ENCODE measurements around the gene SRRM3.
"Not testable (repeated sequence)": the region's sequence is repeated elsewhere in the genome, so short reads cannot be mapped to it uniquely, and the experiment has no call there.

The SRRM3 gene, protein sequence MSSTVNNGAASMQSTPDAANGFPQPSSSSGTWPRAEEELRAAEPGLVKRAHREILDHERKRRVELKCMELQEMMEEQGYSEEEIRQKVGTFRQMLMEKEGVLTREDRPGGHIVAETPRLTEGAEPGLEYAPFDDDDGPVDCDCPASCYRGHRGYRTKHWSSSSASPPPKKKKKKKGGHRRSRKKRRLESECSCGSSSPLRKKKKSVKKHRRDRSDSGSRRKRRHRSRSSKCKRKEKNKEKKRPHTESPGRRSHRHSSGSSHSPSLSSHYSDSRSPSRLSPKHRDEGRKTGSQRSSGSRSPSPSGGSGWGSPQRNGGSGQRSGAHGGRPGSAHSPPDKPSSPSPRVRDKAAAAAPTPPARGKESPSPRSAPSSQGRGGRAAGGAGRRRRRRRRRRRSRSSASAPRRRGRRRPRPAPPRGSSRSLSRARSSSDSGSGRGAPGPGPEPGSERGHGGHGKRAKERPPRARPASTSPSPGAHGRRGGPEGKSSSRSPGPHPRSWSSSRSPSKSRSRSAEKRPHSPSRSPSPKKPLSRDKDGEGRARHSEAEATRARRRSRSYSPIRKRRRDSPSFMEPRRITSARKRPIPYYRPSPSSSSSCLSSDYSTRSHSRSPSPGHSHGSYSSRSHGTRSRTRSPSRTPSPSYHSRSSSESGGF

DNA sequence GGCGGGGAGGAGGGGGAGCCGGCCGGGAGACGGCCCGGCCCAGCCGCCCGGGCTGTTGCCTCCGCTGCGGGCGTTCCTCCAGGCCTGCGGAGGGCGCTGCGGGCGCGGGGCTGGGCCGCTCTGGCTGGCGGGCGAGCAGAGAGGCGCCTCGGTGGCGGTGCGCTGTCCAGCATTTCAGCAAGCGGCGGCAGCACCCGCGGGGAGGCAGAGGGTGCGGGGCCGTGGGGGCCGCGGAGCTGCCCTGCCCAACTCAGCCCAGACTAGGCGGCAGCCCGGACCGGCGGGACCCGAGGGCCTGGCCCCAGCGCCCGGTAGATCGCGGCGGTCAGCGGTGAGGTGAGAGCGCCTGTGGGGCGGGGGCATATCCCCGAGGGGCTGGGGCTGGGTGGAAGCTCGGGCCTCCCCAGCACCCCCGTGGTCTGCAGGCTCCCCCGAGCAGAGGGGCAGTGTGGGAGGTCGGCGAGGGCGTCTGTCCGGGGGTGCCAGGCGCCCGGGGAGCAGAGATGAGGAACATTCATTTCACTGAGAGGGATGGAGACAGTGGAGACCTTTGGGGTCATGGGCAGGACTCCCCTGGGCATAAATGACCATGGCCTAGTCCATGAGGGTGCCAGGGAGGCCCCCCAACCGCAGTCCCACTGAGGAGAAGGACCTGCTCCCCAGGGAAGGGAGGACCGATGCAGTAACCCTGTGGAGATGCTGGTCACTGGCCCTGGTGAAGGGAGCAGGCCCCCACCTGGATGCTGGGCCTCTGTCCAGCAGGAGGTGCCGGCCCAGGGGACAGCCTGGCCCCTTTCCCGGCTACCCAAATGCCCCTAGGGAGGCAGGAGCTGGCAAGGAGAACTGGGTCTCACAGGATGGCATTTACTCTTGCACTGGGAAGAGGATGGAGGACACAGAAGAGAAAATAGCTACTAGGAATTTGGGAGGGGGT lies at the start of gene SRRM3:
Gene SRRM3 (plus strand): TSS at position 165 of the 934 bp plus-strand sequence. CDS start 33,171 bp downstream, outside the sequence.
- peak; percentile 46 for DNase-seq

DNA sequence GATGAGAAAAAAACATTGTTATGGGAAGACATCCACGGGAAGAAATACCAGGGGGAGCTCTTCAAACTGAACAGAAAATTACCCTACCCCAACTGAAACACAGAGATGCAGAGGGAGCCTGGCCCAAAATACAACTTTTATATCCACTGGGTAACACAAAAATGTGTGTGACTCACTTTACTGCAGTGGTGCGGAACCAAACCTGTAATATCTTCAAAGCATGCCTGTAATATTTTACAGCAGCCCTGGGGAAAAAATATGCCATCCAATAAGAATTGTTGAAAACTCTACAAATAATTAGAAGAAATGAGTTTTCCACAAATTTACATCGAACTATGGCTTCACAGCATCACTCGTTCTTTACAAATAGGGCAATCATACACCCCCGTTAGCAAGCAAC lies 49.8 kb upstream of the SRRM3 start:
- no peak for DNase-seq

DNA sequence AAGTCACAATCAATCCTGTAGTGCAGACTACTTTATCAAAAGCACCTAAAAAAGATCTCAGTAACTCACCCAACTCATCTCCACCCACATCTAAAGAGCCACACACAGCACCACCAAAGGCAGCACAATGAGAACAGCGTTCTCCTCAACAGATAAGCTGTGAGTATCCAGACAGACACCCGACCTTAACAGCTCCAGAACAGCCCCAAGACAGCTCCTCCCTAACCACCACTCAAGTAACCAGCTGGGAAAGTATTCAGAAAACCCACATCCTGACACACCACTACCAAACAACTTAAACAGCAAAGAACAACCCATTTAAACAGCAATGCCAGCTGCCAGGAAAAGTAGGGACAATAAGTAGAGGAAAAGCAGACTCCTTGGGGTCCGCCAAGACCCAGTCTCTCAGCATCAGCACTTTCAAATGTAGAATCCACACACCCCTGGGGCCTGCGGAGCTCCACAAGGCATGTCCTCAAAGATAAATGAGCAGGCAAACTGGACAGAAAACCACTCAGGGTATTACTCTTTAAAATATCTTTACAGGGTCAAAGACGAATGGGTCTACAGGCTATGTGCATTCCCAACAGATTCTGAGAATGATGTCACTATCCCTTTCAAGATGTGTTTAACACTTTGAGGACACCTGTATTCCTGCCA lies 48.0 kb upstream of the SRRM3 start:
- DNase-seq = not testable (repeated sequence)

DNA sequence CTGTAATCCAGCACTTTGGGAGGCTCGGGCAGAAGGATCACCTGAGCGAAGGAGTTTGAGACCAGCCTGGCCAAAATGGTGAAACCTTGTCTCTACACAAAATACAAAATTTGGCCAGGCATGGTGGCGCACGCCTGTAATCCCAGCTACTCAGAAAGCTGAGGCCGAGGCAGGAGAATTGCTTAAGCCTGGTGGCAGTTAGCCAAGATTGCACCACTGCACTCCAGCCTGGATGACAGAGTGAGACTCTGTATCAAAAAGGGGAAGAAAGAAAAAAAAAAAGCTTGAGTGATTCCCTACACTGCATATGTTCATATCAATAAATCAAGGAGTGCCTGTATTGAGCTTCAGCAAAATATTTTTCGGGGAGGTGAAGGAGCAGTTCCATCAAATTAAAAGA lies 45.8 kb upstream of the SRRM3 start:
- no peak for DNase-seq

DNA sequence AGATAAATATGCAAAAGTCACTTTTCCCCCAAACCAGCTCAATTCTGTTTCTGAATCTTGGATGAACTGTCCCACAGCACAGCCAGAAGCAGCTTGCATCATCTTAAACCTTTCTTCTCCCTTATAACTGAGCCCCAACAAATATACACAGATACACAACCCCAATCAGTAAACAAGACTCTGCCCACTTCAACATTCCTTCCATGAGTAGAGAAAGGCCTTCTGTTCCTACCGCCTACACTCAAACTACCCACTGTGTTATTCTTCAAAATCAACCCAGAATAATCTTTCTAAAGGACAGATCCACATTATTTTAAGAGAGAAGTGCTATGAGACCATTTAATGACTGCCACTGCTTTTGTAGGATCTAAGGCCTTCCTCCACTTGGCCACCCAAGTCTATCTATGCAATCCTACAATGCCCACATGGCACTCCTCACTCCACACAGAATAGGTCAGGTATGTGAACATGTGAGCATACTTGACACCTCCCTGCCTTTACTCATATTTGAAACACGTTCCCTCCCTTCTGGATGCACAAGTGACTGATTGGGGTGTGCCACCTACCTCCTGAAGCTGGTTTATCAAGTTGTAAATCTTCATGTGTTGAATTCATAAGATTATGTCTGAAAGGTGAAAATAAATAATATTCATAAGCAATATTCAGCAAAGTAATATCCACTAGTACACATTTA lies 44.6 kb upstream of the SRRM3 start:
- not testable (repeated sequence) for DNase-seq

DNA sequence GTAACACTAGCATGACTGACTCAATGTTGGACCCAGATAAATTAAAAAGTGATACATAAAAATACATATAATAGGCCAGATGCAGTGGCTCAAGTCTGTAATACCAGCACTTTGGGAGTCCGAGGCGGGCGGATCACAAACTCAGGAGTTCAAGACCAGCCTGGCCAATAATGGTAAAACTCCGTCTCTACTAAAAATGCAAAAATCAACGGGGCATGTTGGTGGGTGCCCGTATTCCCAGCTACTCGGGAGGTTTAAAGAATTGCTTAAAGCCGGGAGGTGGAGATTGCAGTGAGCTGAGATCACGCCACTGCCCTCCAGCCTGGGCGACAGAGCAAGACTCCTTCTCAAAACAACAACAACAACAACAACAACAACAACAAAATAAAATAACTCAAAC lies 43.3 kb upstream of the SRRM3 start:
- not testable (repeated sequence) for DNase-seq

DNA sequence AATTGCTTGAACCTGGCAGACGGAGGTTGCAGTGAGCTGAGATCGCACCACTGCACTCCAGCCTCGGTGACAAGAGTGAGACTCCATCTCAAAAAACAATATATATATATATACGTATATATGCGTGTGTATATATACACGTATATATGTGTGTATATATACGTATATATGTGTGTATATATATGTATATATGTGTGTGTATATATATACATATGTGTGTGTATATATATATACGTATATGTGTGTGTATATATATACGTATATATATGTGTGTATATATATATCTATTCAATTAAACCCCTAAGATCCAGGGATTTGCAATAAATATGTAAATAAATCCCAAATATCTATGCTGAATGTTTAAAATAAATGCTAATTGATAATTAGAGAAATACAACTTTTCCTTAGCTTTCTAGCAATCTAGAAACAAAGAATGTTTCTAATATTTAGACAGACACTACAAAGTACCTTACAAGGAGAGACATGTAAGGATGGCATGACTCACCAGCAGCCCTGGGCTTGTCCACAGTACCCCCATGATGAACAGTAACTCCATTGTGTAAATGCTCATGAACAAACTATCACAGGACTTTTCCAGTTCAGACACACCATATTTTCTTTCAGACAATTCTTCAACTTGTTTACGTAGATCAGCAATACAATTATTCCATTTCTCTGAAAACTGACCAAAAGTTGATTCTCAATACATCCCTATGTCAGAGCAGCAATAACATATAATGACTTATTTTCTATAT lies 39.1 kb upstream of the SRRM3 start:
- DNase-seq = not testable (repeated sequence)

DNA sequence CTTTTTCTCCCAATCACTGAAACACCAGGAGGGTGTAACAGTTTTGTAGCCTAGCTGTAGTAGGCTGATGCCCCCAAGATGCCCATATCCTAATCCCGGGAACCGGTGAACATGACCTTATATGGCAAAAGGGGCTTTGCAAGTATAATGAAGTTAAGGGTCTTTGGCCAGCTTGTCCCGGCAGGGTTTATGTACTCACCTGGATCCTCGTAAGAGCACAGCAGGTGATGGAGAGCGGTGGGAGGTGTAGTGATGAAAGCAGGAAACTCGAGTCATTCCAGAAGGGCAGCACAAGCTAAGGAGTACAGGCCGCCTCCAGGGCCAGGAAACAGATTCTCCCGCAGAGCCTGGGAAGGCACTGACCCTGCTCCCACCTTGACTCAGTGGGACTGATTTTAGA lies 37.9 kb upstream of the SRRM3 start:
- not testable (repeated sequence) for DNase-seq

DNA sequence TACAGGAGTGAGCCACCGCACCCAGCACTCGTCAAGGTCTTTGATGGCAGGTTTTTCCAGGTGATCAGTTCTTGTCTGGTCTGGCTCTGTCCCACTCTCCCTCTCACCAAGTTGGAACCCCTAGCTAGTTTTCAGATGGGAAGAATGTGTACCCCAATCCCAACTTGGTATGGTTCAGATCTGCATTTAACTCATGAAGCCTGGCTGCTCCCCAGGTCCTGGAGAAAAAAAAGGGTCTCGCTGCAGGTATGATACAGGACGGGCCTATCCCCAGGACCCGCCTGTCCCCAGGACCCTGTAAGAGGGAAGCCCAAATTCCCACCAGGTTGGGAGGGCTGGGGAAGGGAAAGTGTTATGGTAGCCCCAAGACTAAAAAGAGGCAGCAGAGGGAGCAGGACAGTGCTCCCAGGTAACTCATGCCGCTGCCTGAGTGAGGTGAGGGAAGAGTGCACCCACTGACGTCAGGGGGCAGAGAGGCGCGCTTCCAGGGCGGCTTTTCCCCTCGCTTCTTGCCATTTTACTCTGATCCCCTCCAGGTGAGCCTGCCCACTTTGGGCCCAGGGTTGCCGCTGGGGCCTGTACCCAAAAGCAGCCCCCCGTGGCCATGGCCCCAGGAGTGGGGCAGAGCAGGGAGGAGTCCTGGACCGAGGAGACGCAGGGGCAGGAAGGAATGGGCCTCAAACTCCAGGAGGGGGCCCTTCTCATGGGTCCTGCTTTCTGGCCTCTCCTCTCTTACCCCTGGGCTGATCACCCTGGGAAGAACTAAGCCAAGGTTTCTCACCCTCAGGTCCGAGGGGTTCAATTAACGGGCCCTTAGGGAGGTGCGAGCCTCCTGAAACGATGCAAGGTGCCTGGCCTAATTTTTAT lies 36.4 kb upstream of the SRRM3 start:
- no peak for DNase-seq

DNA sequence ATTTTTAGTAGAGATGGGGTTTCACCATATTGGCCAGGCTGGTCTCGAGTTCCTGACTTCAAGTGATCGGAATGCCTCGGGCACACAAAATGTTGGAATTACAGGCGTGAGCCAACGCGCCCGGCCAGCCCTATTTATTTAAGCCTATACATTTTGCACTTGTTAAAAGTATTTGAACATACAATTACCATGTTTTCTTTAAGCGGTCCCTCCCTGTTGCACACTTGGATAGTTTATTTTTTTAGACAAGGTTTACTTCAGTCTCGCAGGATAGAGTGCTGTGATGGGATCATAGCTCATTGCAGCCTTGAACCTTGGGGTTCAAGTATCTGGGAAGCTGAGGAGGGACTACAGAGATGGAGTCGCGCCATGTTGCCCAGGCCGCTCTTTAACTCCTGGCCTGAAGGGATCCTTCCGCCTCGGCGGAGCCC lies 35.7 kb upstream of the SRRM3 start:
- no peak for DNase-seq

DNA sequence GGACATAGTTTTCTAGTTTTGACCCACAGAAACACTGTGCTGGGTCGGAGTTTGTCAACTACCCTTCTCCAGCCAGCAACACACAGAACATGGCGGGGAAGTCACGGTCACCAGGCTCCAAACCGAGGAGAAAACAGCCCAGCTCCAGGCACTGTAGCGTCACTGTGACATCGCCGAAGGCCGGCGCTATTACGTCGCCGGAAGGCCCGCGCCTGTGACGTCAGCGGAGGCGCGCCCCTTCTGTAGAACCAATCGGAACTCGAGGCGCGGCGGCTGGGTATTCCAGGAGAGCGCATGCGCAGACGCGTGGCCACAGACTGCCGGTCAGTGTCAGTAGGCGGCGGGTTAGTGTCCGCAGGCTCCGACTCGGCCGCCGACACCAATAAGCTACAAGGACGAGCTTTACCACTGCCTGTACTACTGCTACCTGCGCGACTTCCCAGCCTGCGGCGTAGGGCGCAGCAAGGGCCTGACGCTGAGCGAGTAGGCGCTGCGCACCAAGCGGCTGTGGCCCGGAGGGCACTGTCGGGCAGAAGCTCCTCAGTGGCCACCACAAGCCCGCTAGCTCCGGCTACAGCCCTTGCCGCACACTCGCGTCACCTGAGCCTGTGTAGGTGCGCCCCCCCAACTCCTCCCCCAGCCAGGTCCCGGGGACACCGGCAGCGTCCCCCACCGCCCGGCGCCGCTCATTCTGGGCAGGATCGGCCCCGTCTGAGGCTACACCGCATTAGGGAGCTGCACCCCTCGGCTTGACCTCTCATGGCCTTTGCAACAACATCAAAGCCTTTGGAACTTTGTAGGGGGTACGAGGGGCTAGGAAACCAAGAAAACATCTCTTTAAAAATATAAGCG lies 35.1 kb upstream of the SRRM3 start:
- DNase-seq = no peak

DNA sequence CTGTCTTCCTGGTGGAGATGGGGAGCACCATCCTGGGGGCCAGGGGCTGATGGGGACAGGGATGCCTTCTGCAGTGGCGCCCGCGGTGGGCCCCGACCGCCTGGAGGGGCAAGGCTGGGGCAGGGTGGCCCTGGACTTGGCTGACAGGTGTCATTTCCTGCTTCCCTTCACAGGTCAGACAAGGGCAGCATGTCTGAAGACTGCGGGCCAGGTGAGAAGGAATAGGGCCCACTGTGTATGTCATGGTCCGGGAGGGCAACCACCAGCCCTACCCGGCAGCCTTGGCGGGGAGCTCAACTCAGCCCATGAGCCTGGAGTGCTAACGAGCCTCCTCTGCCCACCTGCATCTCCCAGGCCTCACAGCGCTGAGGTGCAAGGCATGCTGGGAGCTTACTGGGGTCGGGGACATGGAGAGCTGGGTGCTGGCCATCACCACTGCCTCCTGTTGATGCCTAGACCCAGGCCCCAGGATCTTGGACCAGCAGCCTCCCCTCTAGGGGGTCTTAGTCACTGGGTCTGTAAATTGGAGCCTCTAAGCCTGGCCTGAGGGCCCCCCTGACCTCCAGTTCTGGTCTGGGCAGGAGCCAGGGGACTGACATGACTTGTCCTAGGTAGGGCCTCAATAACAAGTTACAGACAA lies 28.0 kb upstream of the SRRM3 start:
- no peak for DNase-seq

DNA sequence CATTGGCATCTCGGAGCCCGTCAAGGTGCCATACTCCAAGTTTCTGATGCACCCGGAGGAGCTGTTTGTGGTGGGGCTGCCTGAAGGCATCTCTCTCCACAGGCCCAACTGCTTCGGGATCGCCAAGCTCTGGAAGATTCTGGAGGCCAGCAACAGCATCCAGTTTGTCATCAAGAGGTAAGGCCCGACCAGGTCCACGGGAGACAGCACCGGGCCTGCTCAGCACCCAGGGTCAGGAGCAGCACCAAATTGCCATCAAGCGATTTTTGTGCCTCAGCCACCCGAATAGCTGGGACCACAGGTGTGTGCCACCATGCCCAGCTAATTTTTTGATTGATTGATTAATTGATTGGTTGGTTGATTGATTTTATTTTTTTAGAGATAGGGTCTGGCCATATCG lies 24.7 kb upstream of the SRRM3 start:
- DNase-seq = not testable (repeated sequence)

DNA sequence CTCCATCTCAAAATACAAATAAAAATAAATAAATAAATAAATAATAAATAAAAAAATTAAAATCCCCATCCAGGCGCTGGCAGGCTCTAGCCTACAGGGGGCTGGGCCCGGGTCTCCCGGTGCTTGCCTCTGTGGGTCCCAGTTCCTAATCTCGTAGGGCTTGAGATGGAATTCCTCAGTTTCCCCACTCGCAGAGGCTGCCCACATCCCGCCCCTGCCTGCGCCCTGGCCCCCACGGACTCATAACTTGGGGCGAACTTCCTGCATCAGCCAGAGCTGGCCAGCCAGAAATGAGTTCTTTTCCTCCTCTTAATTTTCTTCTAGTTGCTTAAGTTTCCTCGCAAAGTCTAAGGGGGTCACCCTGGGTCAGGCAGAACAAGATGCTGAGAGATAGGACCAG lies 22.0 kb upstream of the SRRM3 start:
- DNase-seq = no peak

DNA sequence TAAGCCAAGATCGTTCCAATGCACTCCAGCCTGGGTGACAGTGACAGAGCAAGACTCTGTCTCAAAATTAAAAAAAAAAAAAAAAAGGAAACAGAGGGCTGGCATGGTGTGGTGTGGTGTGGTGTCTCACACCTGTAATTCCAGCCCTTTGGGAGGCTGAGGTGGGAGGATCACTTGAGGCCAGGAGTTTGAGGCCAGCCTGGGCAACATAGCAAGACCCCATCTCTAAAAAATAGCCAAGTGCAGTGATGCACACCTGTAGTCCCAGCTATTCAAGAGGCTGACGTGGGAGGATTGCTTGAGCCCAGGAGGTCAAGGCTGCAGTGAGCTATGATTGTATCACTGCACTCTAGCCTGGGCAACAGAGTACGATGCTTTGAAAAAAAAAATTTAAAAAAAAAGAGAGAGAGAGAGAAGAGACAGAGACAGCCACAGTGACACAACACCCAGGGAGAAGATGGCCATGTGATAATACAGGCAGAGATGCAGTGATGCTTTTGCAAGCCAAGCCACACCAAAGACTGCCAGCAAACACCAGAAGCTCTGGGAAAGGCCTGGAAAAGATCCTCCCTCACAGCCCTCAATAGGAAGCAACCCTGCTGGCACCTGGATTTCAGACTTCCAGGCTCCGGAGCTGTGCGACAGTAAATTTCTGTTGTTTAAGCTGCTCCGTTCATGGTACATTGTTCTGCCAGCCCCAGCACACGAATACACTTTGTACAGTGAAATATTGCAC lies 19.3 kb upstream of the SRRM3 start:
- no peak for DNase-seq

DNA sequence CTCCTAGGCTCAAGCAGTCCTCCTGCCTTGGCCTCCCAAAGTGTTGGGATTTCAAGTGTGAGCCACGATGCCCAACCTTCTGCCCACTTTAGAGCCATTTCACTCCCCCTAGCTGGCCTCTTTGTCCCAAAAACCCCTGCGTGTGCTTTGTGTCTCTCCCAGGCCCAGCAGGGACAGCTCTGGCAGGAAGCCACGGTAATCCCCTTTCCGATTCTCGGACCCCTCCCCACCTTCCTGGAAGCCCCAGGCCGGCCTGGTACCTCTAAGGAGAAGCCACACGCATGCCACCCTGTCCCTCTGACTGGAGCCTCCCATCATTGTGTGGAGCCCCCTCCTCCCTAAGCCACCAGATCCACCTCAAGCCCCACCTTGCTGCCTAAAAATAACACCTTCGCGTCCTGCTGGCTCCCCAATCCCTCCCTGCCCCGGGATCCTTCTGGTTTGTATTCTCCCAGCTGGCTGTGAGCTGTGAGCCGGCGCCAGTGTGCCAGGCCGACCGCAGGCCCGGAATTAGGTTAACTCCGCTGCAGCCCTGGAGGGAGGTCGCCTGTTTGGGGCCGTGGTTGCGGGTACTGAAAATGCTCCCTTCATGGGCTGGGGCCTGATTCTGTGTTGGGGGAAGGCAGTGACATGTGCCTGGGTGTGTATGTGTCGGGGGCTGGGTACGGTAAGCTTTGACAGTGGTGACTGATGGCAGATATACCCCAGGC lies 16.4 kb upstream of the SRRM3 start:
- no peak for DNase-seq

DNA sequence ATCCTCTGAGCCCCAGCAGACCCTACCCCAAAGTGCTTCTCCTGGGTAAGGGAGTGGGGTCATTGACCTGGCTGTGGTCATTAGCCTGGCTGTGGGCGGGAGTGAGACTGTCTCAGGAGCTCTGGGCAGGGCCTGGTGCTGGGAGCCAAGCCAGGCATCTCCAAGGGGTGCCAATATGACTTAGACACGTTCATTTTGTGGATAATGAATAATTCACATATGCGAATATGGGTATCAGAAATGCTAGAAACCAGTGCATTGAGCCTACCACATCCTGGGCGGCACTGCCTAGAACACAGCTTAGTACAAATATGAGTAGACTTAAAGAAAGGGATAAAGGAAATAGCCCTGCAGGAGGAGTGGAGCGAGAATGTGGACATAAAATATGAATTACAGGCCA lies 14.4 kb upstream of the SRRM3 start:
- no peak for DNase-seq
